ENCODE results near the gene ARFGAP3.

Gene ARFGAP3

GRCh38 chr22:42883121-42883520, 26.0 kb upstream of the ARFGAP3 start:
- no peak for DNase-seq

- no peak for DNase-seq
Measured at GRCh38 chr22:42881982-42882656, 25.0 kb upstream of the ARFGAP3 start.

- DNase-seq: no peak
Measured at GRCh38 chr22:42881298-42881697, 24.2 kb upstream of the ARFGAP3 start.

- no peak for DNase-seq
Measured at GRCh38 chr22:42880815-42881214, 23.7 kb upstream of the ARFGAP3 start.

GRCh38 chr22:42879371-42880021, 22.4 kb upstream of the ARFGAP3 start:
- no peak for DNase-seq

GRCh38 chr22:42878561-42879305, 21.7 kb upstream of the ARFGAP3 start:
- no peak for DNase-seq

- no peak for DNase-seq
Measured at GRCh38 chr22:42877597-42878340, 20.7 kb upstream of the ARFGAP3 start.

GRCh38 chr22:42877158-42877557, 20.1 kb upstream of the ARFGAP3 start:
- DNase-seq: no peak

- no peak for DNase-seq
Measured at GRCh38 chr22:42876041-42876440, 19.0 kb upstream of the ARFGAP3 start.

GRCh38 chr22:42874010-42874409, 16.9 kb upstream of the ARFGAP3 start:
- DNase-seq: no peak

- DNase-seq: no peak
Measured at GRCh38 chr22:42873356-42873755, 16.3 kb upstream of the ARFGAP3 start.

- no peak for DNase-seq
Measured at GRCh38 chr22:42872821-42873220, 15.7 kb upstream of the ARFGAP3 start.

- DNase-seq: no peak
Measured at GRCh38 chr22:42871146-42872050, 14.3 kb upstream of the ARFGAP3 start.

- no peak for DNase-seq
Measured at GRCh38 chr22:42869888-42870480, 12.9 kb upstream of the ARFGAP3 start.

GRCh38 chr22:42869463-42869862, 12.4 kb upstream of the ARFGAP3 start:
- DNase-seq: no peak

- DNase-seq: no peak
Measured at GRCh38 chr22:42868751-42869251, 11.7 kb upstream of the ARFGAP3 start.

- DNase-seq: no peak
Measured at GRCh38 chr22:42866100-42866499, 9.0 kb upstream of the ARFGAP3 start.

- DNase-seq: no peak
Measured at GRCh38 chr22:42865536-42865935, 8.5 kb upstream of the ARFGAP3 start.

GRCh38 chr22:42863349-42863961, 6.4 kb upstream of the ARFGAP3 start:
- peak in 1 of 2 experiments; percentile 87 for DNase-seq

GRCh38 chr22:42862045-42862734, 5.1 kb upstream of the ARFGAP3 start:
- peak in 1 of 2 experiments; percentile 38 for DNase-seq

Measured in SW 1271 (cell line).